ENCODE measurements around the gene RBX1. TPM values are rescaled to one million over a fixed set of nuclear protein-coding genes. Genes with fewer than 3 reads are reported as not detected.

The RBX1 gene
- polyA plus RNA-seq, 10 donors: 57.1 to 81.8 (median 64.0) TPM

GRCh38 chr22:41015003-41015402 lies 63.8 kb downstream of the RBX1 start:
- DNase-seq: no peak

GRCh38 chr22:41021061-41021612 lies 70.0 kb downstream of the RBX1 start:
- peak in 1 of 3 donors; percentile 16 for DNase-seq

- peak; percentile 66 to 93 (median 76) for DNase-seq
These were observed 70.7 kb downstream of the RBX1 start for GRCh38 chr22:41021613-41022454.

- peak; percentile 91 to 96 (median 94) for DNase-seq
These were observed 71.5 kb downstream of the RBX1 start for GRCh38 chr22:41022470-41023298.

Other genes starting within 250 kb of the RBX1 start
- gene SLC25A17, start 132.0 kb upstream of the RBX1 start, polyA plus RNA-seq (ENCODE audit: insufficient read length in 10 of 10): 10 to 100 TPM; 17.6 to 28.5 (median 22.7) TPM
- gene ST13, start 94.7 kb upstream of the RBX1 start, polyA plus RNA-seq (ENCODE audit: insufficient read length in 10 of 10): 100 to 1,000 TPM; 388 to 473 (median 435) TPM
- gene XPNPEP3, start 94.2 kb upstream of the RBX1 start, polyA plus RNA-seq (ENCODE audit: insufficient read length in 10 of 10): 10 to 100 TPM in 9 of 10 donors, 1 to 10 TPM in 1; 8.6 to 18.9 (median 12.3) TPM
- gene DNAJB7, start 89.3 kb upstream of the RBX1 start, polyA plus RNA-seq (ENCODE audit: insufficient read length in 10 of 10): under 1 TPM; 0.19 to 0.91 (median 0.32) TPM
- gene EP300, start 141.2 kb downstream of the RBX1 start, polyA plus RNA-seq (ENCODE audit: insufficient read length in 10 of 10): 10 to 100 TPM; 28.4 to 47.6 (median 37.0) TPM